Effector memory CD4-positive, alpha-beta T cell (primary cell): ENCODE results near the gene FAM200C.

Experiments used
- DNase-seq, 3 donors: peaks; one replicate each; pipeline ENCODE4 v3.0.0-alpha.2; 2020
- H3K27ac ChIP-seq: 2 replicates; pipeline ENCODE4 v1.7.0; 2013; ENCODE audit warnings: mild to moderate bottlenecking, low read length, moderate library complexity; ENCODE audit not compliant: insufficient read depth, poor library complexity, severe bottlenecking
- H3K27me3 ChIP-seq: replicated peaks from 2 replicates; pipeline ENCODE4 v1.7.0; 2013; ENCODE audit warnings: mild to moderate bottlenecking, low read length; ENCODE audit not compliant: insufficient read depth, control insufficient read depth, poor library complexity, severe bottlenecking
- H3K36me3 ChIP-seq: 2 replicates; pipeline ENCODE4 v1.7.0; 2013; ENCODE audit warnings: mild to moderate bottlenecking, low read length, moderate library complexity; ENCODE audit not compliant: control insufficient read depth, insufficient read depth
- H3K4me1 ChIP-seq: 2 replicates; pipeline ENCODE4 v1.7.0; 2013; ENCODE audit warnings: low read length, mild to moderate bottlenecking; ENCODE audit not compliant: control insufficient read depth, insufficient read depth, poor library complexity, severe bottlenecking
- H3K4me3 ChIP-seq: 2 replicates; pipeline ENCODE4 v1.7.0; 2013; ENCODE audit warnings: low read length, low read depth, mild to moderate bottlenecking; ENCODE audit not compliant: insufficient read depth, poor library complexity, severe bottlenecking
- H3K9me3 ChIP-seq: 2 replicates; pipeline ENCODE4 v1.7.0; 2013; ENCODE audit warnings: mild to moderate bottlenecking, low read length, moderate library complexity; ENCODE audit not compliant: control insufficient read depth

Gene FAM200C

DNA sequence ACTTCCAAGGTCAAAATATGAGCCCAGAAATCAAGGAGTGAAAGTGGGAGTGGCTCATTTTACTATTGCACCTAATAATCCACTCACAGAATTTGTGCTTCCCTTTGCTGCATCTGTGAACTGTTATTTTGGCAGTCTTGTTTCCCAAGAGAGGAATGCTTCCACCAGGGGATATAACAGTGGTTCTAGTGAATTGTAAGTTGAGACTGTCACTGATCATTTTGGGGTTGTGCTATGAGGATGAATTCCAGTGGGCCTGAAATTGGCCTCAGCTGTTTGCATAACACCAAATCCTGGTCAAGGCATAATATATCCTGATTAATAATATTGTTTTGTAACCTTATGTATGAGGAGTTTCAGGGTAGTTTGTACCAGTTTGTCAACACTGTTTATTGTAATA lies 14.4 kb downstream of the FAM200C start:
- H3K27ac ChIP-seq: no peak overlapping the region
- no peak for DNase-seq
- no peaks in the 10 kb centered on the region for H3K9me3 ChIP-seq
- no peaks in the 10 kb centered on the region for H3K36me3 ChIP-seq
- H3K4me3 ChIP-seq: no peak overlapping the region
- no peaks in the 10 kb centered on the region for H3K27me3 ChIP-seq
- no peaks in the 10 kb centered on the region for H3K4me1 ChIP-seq

DNA sequence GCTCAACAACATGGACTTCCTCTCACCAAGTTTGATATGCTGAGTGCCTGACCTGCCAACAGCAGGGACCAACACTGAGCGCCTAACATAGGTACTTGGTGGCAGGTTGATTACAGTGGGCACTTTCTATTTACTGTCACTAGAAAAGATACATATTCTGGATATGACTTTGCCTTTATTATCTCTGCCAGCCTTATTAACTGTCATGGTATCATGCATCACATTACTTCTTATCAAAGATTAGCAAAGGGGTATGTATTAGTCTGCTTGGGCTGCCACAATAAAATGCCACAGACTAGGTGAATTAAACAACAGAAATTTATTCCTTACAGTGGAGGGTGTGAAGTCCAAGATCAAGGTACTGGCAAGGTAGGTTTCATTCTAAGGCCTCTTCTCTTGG lies 15.2 kb downstream of the FAM200C start:
- Histone ChIP-seq H3K4me1 (no peaks in the 10 kb centered on the region), H3K36me3 (no peaks in the 10 kb centered on the region), H3K27ac (no peak overlapping the region), H3K4me3 (no peak overlapping the region), H3K9me3 (no peaks in the 10 kb centered on the region), H3K27me3 (no peaks in the 10 kb centered on the region)
- no peak for DNase-seq

GRCh38 chr5:160382346-160382745 lies 17.5 kb downstream of the FAM200C start:
- no peaks in the 10 kb centered on the region for H3K27me3 ChIP-seq
- DNase-seq: no peak
- H3K4me1 ChIP-seq: no peaks in the 10 kb centered on the region
- H3K36me3 ChIP-seq: no peaks in the 10 kb centered on the region
- H3K9me3 ChIP-seq: no peaks in the 10 kb centered on the region
- H3K4me3 ChIP-seq: no peak overlapping the region
- H3K27ac ChIP-seq: no peak overlapping the region

GRCh38 chr5:160380041-160380440 lies 19.8 kb downstream of the FAM200C start:
- no peak for DNase-seq
- no peaks in the 10 kb centered on the region for H3K36me3 ChIP-seq
- H3K9me3 ChIP-seq: no peaks in the 10 kb centered on the region
- no peaks in the 10 kb centered on the region for H3K27me3 ChIP-seq
- H3K27ac ChIP-seq: no peak overlapping the region
- no peaks in the 10 kb centered on the region for H3K4me1 ChIP-seq
- no peak overlapping the region for H3K4me3 ChIP-seq

DNA sequence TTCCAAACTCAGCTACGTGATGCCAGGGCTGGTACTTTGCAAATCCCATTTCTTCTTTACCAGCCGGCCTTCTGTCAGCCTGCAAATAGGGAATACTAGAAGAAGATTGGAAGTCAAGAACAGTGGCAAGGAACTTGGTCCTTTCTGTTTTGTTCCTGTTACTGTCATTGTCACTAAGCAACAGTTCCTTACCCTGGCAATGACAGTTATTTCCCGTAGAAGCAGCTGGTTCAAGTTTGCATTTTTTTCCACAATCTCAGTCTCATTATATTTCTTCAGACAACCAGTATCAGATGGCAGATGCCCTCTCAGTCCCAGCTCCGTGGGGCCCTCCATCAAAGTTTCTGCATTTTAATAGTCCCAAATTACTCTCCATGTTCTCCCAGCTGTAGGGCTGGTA lies 20.3 kb downstream of the FAM200C start:
- DNase-seq: no peak
- Histone ChIP-seq H3K9me3 (no peaks in the 10 kb centered on the region), H3K27ac (no peak overlapping the region), H3K4me1 (no peaks in the 10 kb centered on the region), H3K27me3 (no peaks in the 10 kb centered on the region), H3K4me3 (no peak overlapping the region), H3K36me3 (no peaks in the 10 kb centered on the region)

- Histone ChIP-seq H3K36me3 (no peaks in the 10 kb centered on the region), H3K4me1 (no peaks in the 10 kb centered on the region), H3K27me3 (no peaks in the 10 kb centered on the region), H3K9me3 (no peaks in the 10 kb centered on the region), H3K4me3 (no peak overlapping the region), H3K27ac (no peak overlapping the region)
- no peak for DNase-seq
Measured at GRCh38 chr5:160378330-160378729, 21.5 kb downstream of the FAM200C start.

- Histone ChIP-seq H3K4me3 (no peak overlapping the region), H3K27me3 (no peaks in the 10 kb centered on the region), H3K4me1 (no peaks in the 10 kb centered on the region), H3K36me3 (no peaks in the 10 kb centered on the region), H3K9me3 (no peaks in the 10 kb centered on the region), H3K27ac (no peak overlapping the region)
- no peak for DNase-seq
Measured at GRCh38 chr5:160377651-160378050, 22.2 kb downstream of the FAM200C start.

DNA sequence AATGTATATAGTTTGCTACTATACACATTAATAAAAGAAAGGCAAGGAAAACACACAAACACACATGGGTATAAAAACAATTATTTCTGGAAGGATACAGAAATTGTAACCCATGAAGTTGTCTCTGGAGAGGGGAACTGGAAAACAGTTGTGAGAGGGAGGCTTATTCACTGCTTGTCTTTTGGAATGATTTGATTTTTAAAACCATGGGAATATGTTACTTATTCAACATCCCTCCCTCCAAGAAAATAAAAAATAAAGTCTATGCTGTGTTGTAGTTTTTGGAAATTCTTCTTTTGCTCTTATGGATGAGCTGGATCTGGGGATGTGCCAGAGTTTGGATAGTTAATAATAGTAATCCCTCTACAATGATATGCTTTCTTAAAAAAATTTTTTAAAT lies 23.4 kb downstream of the FAM200C start:
- no peaks in the 10 kb centered on the region for H3K4me1 ChIP-seq
- H3K27me3 ChIP-seq: no peaks in the 10 kb centered on the region
- no peak overlapping the region for H3K4me3 ChIP-seq
- DNase-seq: no peak
- no peak overlapping the region for H3K27ac ChIP-seq
- no peaks in the 10 kb centered on the region for H3K36me3 ChIP-seq
- no peaks in the 10 kb centered on the region for H3K9me3 ChIP-seq

GRCh38 chr5:160375701-160376100 lies 24.2 kb downstream of the FAM200C start:
- Histone ChIP-seq H3K27ac (no peak overlapping the region), H3K36me3 (no peaks in the 10 kb centered on the region), H3K4me1 (no peaks in the 10 kb centered on the region), H3K27me3 (peaks cover 6% of the 10 kb centered on the region), H3K4me3 (no peak overlapping the region), H3K9me3 (no peaks in the 10 kb centered on the region)
- DNase-seq: no peak

DNA sequence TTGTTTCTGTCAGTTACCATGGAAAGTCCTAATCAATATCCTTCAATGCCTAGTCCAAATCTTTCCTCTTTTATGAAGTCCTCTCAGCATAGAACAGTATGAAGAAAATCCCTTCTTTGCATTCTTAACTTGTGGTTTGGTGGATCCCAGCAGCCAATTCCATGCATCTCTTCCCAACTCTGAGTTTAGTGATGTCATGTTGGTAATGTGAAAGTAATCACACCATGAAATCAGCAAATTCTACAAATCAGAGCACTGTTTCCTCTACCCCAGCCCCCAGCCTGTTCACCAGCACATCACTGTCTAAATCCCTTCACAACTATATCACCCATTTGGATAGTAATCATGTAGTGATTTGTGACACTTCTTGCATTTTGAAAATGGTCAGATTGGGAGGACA lies 24.7 kb downstream of the FAM200C start:
- H3K4me1 ChIP-seq: peaks cover 3% of the 10 kb centered on the region
- H3K27ac ChIP-seq: no peak overlapping the region
- DNase-seq: no peak
- H3K9me3 ChIP-seq: no peaks in the 10 kb centered on the region
- H3K36me3 ChIP-seq: no peaks in the 10 kb centered on the region
- H3K4me3 ChIP-seq: no peak overlapping the region
- H3K27me3 ChIP-seq: peaks cover 6% of the 10 kb centered on the region

DNA sequence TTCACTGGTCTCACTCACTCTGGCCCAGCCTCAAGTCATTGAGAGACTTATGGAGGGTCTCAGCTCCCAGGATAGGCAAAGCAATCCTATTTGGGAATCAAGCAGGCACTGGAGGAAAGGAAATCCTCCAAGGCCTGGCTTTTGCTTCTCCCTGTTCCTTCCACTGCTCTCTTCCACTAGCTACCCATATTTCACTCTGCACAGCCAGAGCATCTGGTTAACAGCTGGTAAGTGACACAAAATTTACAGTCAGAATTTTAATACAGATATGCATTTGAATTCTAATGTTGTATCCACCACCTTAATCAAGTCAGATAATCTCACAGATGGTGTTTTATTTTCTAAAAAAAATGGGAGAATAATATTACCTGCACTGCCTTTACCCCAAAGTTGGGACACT lies 28.6 kb downstream of the FAM200C start:
- Histone ChIP-seq H3K27me3 (peaks cover 17% of the 10 kb centered on the region), H3K27ac (no peak overlapping the region)
- DNase-seq: no peak

More for the DNA sequence above, 28.6 kb downstream of the FAM200C start:
- Histone ChIP-seq H3K9me3 (no peaks in the 10 kb centered on the region), H3K4me3 (no peak overlapping the region), H3K4me1 (peaks cover 4% of the 10 kb centered on the region), H3K36me3 (no peaks in the 10 kb centered on the region)
